HEK293 (cell line): ENCODE results near the gene BICC1.

Experiments used
- CTCF ChIP-seq: fragments of 450-650 bp; formaldehyde crosslinking; IDR thresholded peaks from 2 replicates; pipeline ENCODE4 v1.5.1; 2016; ENCODE audit warnings: missing biosample characterization, missing genetic modification characterization
- ZNF155 ChIP-seq: fragments of 450-650 bp; formaldehyde crosslinking; IDR thresholded peaks from 2 replicates; pipeline ENCODE4 v1.5.1; 2016; ENCODE audit warnings: missing biosample characterization, missing genetic modification characterization
- ZNF324 ChIP-seq: fragments of 450-650 bp; formaldehyde crosslinking; IDR thresholded peaks from 2 replicates; pipeline ENCODE4 v1.5.1; 2016; ENCODE audit warnings: missing biosample characterization, missing genetic modification characterization
- TF ChIP-seq, protein P1 (sequence below): fragments of 450-650 bp; formaldehyde crosslinking; IDR thresholded peaks from 2 replicates; pipeline ENCODE4 v1.5.1; 2017; ENCODE audit warnings: missing biosample characterization, mild to moderate bottlenecking, missing genetic modification characterization, moderate library complexity

DNA sequence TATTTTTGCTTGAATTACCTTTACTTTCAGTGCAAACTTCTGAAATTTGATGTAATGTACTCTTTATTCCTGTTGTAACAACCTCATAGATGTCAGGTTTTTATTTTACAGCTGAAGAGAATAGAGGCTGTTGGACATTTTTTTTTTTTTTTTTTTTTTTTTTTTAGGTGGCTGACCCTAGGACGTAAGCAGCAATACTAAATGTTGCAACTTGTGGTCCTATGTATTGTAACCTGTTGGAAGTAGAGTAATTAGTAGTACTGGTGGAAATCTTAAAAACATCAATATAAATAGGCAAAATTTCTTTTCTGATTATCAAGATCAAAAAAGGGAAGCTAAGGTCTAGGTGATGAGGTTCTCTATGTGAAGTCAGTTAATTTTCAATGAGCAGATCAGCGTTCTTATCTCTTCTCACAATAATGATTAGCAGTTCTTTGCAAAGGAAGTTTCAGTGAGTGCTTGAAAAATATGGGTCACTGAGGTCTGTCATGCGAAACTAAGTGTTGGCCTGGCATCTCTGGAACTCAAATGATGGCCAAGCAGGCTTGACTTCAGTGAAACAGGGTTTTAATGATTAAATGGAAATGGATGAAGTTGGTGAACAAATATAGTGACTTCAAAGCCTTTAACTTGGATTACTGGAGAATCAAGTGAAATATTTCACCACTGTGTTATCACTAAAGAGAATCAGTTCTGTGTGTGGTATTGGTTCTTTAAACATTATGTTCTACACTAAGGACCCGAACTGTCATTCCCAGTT is 42.7 kb downstream of the BICC1 start:
- TF ChIP-seq CTCF (tag by site-specific recombination) (no peak), ZNF155 (tag by site-specific recombination) (no peak), ZNF324 (tag by site-specific recombination) (no peak)
- TF ChIP-seq, protein P1, sequence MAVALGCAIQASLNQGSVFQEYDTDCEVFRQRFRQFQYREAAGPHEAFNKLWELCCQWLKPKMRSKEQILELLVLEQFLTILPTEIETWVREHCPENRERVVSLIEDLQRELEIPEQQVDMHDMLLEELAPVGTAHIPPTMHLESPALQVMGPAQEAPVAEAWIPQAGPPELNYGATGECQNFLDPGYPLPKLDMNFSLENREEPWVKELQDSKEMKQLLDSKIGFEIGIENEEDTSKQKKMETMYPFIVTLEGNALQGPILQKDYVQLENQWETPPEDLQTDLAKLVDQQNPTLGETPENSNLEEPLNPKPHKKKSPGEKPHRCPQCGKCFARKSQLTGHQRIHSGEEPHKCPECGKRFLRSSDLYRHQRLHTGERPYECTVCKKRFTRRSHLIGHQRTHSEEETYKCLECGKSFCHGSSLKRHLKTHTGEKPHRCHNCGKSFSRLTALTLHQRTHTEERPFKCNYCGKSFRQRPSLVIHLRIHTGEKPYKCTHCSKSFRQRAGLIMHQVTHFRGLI (tag by site-specific recombination): no peak
